ENCODE measurements around the gene CD69.

CD69 gene

DNA sequence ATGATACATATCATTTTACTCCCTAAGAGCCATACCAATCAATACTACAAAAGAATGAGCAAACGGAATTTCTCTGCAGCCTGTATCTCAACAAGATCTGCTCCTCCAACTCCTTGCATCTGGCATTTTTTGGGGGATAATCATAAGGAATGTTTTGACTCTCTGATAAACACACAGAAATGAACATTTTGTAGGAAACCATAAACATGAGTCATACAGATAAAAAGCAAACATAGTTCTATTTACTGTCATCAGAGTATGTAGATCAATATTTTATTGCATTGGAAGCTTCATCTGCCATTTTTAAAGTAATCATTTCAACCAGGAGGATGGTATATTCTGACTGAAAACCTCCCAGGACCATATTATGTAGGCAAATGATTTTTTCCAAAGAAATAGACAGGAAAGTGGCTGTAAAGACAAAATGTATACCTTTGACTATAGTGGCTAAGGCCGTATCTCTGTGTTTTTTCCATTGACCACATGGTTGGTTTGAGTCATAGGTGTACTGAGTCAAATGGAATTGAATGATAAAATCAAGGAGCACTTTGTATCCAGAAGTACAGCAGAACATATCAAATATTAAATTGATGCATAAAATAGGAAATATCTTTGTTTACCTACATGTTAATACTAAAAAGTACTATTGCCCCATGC, 32.4 kb upstream of the CD69 start:
- H3K4me3 ChIP-seq (ENCODE audit: low read depth, low read length): no peak overlapping the region
- TF ChIP-seq, protein P1, sequence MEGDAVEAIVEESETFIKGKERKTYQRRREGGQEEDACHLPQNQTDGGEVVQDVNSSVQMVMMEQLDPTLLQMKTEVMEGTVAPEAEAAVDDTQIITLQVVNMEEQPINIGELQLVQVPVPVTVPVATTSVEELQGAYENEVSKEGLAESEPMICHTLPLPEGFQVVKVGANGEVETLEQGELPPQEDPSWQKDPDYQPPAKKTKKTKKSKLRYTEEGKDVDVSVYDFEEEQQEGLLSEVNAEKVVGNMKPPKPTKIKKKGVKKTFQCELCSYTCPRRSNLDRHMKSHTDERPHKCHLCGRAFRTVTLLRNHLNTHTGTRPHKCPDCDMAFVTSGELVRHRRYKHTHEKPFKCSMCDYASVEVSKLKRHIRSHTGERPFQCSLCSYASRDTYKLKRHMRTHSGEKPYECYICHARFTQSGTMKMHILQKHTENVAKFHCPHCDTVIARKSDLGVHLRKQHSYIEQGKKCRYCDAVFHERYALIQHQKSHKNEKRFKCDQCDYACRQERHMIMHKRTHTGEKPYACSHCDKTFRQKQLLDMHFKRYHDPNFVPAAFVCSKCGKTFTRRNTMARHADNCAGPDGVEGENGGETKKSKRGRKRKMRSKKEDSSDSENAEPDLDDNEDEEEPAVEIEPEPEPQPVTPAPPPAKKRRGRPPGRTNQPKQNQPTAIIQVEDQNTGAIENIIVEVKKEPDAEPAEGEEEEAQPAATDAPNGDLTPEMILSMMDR (IDR thresholded peaks at IDR 0.05; ENCODE audit: low read depth, low read length): no peak

DNA sequence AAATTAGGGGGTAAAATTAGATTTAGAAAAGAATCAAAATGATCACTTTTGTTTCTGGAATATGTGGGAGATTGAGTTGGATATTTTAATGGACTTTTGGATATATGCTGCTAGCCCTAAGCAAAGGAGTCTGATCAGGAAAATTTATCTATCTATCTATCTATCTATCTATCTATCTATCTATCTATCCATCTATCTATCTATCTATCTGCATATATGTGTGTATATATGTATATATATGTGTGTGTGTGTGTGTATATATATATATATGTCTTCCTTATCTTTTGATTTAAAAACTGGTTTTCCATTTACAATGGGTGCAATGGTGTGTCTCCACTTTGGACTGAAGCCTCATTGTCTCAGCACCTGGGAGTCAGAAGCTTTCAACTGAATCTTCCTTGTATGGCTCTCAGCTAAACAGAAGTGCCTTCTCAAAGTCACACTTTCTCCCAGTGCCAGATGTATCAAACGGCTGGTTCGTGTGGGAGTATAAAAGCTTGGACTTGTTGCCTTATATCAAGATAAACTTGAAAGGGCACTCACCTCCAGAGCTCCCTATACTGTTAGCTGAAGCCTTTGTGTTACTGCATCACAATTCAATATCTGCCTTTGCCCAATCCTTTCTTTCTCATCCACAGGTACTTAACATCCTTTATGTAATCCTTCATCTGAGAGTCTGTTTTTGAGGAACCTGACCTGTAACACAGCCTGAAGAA, 31.6 kb upstream of the CD69 start:
- H3K4me3 ChIP-seq (ENCODE audit: low read depth, low read length): no peak overlapping the region
- TF ChIP-seq, protein P1 (IDR thresholded peaks at IDR 0.05; ENCODE audit: low read depth, low read length): no peak

DNA sequence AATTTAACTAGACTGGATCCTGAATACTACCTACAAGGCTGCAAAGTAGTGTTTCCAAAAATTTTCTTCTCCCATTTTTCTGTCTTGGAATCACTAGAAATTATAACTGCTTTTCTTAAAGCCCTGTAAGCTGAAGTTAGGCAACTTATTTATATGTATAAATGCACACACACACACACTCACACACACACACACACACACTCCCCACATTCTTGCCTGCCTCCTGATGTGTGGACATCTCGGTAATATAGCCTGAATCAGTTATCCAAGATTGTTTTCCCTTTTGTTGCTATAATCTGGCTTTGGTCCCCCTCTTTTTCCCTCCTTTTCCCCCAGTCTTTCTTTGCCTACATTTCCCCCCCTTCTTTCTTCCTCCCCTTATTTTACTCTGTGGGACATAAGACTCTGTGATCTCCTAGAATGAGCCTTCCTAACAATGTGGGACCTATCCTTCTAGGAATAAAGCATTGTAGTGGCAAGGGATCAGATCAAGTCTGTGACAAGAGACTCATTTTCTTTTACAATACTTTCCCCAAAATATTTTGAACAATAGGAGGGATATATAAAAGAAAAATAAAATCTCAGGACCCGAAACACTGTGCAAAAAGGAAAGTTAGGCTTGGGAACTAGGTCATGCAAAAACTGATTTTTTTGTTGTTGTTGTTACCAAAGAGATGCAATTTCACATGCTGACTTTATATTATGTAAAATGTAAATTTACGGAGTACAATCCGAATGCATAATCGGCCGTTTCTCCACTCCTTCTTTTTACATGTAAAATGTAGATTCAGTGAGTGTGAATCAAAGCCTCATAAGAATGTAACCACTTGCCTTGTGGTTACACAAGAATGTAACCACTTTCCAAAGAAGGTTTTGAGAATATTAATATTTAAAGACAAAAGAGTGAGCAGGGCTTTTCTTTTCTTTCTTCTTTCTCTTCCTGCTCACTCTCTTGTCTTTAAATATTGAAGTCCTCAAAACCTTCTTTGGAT, 26.3 kb upstream of the CD69 start:
- TF ChIP-seq, protein P1 (IDR thresholded peaks at IDR 0.05; ENCODE audit: low read depth, low read length): no peak
- H3K4me3 ChIP-seq (ENCODE audit: low read depth, low read length): no peak overlapping the region

DNA sequence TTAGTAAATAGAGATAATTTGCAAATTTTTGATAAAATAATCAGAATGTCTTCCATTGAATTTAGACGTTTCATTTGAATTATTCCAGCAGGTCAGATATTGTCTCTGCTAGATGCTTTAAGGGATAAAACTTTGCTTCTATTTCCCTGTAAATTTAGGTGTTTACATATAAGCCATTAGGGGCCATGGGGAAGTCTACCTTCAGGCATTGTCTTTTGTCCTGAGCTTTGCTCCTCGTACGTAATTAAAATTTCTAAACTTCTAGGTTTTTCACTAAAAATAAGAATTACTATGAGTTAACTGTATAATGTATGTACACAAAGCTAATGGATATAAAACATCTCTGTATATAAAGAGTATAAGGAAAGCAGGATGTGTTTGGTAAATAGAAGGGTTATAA, 24.1 kb upstream of the CD69 start:
- H3K4me3 ChIP-seq (ENCODE audit: low read depth, low read length): no peak overlapping the region
- TF ChIP-seq, protein P1 (IDR thresholded peaks at IDR 0.05; ENCODE audit: low read depth, low read length): no peak

DNA sequence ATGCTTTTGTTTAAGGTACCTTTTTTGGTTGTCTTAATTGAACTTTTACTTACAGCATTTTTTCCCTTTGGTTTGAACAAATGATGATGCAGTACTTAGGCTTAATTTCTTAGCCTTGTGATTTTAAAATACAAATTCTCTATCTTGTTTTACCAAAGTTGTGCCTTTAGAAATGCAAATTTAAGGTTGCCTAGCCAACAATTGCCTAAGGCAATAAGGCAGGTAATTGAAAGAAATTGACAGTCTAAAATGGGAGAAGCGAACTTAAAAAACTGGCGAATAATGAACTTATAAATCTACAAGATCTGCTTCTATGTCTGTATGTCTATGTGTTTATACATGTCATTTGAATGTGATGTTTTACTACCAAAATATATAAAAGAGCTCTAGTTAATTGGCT, 23.6 kb upstream of the CD69 start:
- no peak overlapping the region for H3K4me3 ChIP-seq (ENCODE audit: low read depth, low read length)
- TF ChIP-seq, protein P1 (IDR thresholded peaks at IDR 0.05; ENCODE audit: low read depth, low read length): no peak

DNA sequence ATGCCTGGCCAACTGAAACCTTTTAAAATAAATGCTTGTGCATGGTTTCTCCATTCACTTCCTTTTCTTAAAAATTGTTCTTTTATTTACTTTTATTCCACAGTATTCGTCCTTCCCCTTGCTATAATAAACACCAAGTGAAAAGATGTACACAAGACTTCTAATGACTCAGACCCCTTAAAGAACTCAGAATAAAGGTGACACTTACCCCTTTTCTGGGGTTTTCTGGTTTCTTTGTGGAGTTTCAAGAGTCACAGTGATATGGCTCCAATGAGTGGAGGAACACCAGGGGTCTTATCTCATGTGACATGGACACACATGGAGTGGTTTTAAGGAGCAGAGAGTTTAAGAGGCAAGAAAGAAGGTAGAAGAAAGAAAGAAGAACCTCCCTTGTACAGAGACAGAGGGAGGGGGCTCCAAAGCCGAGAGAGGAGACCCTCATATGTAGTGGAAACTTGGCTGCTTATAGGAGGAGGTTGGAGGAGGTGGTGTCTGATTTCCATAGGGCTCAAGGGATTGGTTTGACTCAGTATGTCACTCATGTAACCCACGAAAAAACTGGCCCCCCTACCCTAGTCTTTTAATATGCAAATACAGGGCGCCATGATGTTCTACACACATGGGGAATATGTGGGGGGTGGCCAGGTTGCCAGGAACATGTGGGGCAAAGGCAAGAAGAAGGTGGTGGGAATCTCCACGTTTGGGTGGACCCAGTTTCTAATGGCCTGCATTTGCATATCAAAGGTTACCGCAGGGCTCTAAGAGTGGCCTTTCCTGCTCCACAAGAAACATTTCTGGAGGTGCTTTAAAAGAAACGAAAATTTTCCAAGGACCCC, 22.1 kb upstream of the CD69 start:
- TF ChIP-seq, protein P1 (IDR thresholded peaks at IDR 0.05; ENCODE audit: low read depth, low read length): no peak
- H3K4me3 ChIP-seq (ENCODE audit: low read depth, low read length): no peak overlapping the region

Measured in WI38 (cell line).